Left renal pelvis (tissue), 4 donors: ENCODE results near the gene DYRK3. TPM values are rescaled to one million over a fixed set of nuclear protein-coding genes. Genes with fewer than 3 reads are reported as not detected.
"Not testable (repeated sequence)": the region's sequence is repeated elsewhere in the genome, so short reads cannot be mapped to it uniquely, and the experiment has no call there.

Experiments used
- DNase-seq, 4 donors: peaks; one replicate each; pipeline ENCODE4 v3.0.0-alpha.2; 2013; ENCODE audit warnings: low read depth in 4 of 4, low spot score in 3 of 4
- polyA plus RNA-seq, 4 donors: library from polyadenylated mRNA; unstranded; fragments of 120-200 nt; gene quantifications; one replicate each; pipeline ENCODE4 v1.2.1, GENCODE V29; 2013; ENCODE audit not compliant: insufficient read length in 4 of 4

The DYRK3 gene
- 1 to 10 TPM; 5.9 to 8.7 (median 8.3) TPM for polyA plus RNA-seq

DNA sequence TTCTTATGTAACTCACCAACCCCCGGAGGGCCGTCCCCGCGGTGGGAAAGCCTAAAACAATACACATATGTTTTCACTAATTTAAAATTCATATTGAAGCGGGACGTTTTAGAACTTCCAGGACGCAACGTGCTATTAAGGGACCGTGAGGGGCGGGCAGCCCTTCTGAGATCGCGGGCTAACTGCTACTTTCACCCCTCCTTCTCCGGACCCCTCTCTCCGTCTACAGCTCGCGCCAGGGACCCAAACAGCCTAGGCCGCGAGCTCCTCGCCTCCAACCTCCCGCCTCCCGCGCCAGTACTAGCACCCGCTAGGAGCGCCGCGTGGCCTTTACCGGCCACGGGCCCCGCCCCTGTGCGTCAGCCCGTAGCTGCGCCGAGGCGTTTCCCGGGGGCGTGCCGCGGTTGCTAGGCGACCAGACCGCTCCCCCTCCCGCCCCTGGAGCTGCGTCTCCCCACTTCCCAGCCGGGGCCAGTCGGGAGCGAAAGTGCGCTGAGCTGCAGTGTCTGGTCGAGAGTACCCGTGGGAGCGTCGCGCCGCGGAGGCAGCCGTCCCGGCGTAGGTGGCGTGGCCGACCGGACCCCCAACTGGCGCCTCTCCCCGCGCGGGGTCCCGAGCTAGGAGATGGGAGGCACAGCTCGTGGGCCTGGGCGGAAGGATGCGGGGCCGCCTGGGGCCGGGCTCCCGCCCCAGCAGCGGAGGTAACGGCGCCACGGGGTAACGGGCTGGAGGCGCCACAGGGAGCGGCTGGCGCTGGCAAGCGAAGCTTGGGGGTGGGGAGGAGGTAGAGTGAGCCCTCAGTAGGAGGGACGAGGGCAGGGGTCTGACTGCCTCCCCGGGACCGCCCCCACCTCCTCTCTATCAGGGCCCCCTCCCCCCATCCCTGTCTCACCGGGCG, at the start of gene DYRK3:
DYRK3 (plus strand) TSS at position 457 of the 898 bp plus-strand sequence; CDS start at position 625, 168 bp downstream.
- peak in 2 of 4 donors; percentile 74 to 75 for DNase-seq

DNA sequence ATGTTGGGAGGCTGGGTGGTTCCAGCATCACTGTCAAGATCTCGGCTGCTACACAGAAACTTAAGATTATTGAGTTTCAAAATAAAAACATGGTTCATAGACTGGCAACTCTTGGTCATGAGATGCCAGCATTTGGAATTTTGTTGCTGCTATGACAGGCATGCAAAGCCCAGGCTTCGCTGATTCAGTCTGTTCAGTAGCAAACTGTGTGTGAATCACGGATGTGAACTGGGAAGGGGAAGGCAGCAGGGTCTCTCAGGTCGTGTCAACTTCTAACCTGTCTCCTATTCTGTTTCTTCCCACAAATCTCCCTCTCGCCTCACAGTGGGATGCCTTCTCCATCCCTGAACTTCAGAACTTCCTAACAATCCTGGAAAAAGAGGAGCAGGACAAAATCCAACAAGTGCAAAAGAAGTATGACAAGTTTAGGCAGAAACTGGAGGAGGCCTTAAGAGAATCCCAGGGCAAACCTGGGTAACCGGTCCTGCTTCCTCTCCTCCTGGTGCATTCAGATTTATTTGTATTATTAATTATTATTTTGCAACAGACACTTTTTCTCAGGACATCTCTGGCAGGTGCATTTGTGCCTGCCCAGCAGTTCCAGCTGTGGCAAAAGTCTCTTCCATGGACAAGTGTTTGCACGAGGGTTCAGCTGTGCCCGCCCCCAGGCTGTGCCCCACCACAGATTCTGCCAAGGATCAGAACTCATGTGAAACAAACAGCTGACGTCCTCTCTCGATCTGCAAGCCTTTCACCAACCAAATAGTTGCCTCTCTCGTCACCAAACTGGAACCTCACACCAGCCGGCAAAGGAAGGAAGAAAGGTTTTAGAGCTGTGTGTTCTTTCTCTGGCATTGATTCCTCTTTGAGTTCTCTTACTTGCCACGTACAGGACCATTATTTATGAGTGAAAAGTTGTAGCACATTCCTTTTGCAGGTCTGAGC, 48.6 kb upstream of the DYRK3 start:
- DNase-seq, result no peak

DNA sequence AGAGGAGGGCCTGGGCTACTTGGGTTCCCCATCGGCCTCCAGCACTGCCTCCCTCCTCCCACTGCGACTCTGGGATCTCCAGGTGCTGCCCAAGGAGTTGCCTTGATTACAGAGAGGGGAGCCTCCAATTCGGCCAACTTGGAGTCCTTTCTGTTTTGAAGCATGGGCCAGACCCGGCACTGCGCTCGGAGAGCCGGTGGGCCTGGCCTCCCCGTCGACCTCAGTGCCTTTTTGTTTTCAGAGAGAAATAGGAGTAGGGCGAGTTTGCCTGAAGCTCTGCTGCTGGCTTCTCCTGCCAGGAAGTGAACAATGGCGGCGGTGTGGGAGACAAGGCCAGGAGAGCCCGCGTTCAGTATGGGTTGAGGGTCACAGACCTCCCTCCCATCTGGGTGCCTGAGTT, 47.4 kb upstream of the DYRK3 start:
- no peak for DNase-seq

DNA sequence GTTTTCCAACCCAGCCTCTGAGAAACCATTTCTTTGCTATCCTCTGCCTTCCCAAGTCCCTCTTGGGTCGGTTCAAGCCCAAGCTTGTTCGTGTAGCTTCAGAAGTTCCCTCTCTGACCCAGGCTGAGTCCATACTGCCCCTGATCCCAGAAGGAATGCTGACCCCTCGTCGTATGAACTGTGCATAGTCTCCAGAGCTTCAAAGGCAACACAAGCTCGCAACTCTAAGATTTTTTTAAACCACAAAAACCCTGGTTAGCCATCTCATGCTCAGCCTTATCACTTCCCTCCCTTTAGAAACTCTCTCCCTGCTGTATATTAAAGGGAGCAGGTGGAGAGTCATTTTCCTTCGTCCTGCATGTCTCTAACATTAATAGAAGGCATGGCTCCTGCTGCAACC, 46.8 kb upstream of the DYRK3 start:
- no peak for DNase-seq

DNA sequence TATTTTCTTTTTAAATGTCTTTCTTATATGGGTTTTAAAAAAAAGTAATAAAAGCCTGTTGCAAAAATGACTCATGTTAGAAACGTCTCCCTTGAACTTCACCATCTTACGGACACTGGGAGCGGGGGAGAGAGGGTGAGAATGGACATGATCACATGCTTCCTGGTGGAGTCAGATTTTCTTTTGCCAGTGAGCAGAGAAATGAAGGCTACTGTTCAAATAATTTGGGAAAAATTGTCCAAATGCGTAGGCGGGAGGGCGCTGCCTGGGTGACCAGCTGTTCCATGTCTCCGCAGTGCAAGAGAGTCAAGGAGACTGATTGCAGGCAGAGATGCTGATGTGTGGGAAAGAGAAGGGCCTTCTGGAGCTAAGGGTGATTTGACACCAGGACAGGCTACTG, 46.1 kb upstream of the DYRK3 start:
- peak in 1 of 4 donors; percentile 24 for DNase-seq

DNA sequence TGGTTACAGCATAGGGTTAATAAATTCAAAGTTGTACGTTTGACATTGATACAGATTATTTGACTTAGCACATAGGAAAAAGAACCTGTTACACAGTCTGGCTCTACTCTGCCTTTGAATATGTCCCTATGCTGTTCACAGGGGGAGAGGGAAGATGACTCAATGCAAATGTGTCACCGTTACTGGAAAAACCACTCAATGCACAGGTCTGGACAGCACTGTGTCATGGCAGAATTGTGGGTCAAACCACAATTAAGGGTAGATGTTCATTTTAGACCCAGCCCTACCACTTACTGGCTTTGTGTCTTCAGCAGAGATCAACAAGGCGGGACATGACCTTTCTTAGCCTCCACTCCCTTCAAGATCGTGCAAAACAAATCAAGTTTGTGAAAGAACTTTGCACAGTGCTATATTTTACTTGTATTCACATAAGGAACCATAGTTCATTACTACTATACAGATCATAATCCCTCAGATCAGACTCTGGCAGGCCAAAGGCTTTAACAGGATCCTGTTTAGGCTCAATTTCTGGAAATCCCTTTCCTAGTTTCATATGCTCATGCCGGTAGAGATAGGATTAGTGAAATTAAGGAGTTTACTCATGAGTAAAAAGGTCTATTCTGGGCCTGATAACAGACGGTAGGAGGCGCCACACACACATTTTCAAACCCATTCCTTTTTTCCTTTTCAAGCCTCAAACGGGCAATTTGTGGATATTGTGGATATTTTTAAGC, 45.1 kb upstream of the DYRK3 start:
- no peak for DNase-seq

DNA sequence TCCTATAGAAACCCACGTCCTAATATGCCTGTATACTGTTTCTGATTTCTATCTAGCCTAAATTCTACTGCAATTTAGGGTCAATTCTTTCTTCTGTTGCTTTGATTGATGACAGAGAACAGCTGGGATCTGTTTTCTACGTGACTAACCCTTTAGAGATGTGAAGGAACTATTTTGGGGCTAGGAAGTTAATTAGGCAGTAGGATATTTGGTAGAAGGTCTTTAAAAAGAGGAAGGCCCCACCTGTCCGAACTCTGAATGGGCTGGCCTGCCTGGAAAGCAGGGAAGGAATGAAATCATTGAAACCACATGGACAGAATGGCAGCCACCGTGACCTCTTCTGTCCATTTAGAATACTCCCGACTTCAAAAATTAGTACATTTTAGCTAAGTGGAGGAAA, 44.1 kb upstream of the DYRK3 start:
- no peak for DNase-seq

DNA sequence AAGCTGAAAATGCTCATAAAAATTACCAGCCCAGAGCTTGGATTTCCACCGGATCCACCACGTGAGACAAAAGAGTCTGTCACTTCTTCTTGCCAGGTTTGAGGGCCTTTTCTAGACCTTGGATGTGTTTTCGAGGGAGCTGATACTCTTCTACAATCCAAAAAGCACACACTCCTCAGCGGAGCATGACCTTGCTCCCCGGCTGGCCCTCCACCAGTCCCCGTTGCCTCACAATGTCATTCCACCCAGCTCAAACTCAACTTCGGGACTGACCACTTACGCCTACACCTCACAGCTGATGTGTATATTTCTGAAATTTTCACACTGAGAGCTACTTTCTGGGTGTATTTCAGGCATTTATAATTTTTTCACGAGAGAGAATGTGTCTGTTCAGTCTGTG, 43.6 kb upstream of the DYRK3 start:
- no peak for DNase-seq

DNA sequence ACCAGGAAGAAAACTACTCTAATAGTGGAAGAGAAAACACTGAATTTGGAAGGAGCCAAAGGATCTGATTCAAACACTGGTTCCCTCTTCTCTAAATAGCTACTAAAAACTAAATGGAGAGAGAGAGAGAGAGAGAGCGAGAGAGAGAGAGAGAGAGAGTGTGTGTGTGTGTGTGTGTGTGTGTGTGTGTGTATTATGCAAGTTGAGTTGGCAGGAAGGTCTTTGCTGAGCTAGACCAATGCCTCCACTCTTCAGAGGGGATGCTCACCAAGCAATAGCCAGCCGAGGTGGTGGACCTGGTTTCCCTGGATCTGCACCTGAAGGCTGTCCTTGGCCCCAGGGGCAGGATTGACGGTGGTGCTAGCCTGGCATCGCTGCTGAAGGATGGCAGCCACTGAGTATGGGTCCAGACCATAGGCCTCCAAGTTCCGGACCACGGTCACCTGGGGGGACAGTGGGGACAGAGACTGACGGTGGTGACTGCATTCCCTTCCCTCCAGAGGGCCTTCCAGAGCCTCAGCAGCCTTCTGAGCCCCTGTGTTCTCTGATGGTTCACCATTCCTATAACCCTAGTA, 41.9 kb upstream of the DYRK3 start:
- DNase-seq, result no peak

DNA sequence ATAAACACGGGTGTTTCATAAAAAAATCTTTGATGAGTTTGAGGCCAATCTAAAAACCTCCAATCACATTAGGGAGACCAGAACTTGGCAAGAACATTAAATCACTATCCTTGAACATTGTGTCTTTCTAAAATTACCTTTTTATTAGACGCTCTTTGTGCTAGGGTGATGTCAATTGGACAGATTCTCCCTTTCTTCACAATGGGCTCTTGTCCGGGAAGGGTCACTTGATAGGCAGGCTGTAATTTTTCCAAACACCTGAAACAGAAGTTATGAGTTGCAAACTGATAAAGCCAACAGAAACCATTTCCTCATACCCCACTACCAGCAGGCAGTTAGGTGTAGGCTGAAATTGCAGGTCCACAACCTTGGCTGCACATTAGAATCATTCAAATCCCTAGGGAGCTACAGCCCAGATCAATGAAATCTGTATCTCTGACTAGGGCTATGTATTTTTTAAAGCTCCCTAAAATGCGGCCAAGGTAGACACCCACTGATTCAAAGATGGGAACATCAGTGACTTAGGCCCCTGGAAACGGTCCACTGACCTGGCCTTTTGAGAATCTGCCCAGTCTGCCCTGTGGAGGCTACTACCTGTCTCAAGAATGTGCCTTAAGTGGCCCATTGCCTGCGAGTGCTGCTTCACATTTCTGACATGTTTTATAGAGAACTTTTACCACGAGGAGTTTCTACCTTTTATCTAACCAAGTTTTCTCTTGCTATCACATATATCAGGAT, 39.6 kb upstream of the DYRK3 start:
- no peak for DNase-seq

DNA sequence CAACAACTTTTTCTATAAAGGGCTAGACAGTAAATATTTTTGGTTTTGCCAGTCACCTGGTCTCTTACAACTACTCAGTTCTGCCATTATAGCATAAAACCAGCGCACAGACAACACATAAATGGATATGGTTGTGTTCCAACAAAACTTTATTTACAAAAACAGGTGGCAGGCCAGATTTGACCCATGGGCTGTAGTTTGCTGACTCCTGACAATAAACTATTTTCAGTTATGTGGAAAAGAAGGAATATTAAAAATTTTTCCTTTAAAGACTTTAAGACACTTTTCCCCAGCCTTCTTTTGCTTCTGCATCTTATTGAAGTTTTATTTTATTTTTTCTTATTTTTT, 39.0 kb upstream of the DYRK3 start:
- DNase-seq, result no peak

DNA sequence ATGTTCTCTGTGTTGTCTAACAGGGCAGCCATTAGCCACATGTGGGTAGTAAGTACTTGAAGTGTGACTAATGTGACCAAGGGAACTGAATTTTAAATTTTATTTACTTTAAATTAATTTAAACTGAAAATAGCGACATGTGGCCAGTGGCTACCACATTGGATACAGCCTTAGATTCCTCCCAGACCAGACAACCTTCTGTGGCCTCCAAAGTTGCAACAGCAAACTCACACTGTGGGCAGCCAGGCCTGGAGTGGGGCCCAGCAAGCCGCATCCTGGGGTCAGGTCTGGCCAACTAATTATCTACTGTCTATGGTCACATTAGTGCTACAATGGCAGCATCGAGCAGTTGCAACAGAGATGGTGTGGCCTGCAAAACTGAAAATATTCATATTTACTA, 34.8 kb upstream of the DYRK3 start:
- no peak for DNase-seq

DNA sequence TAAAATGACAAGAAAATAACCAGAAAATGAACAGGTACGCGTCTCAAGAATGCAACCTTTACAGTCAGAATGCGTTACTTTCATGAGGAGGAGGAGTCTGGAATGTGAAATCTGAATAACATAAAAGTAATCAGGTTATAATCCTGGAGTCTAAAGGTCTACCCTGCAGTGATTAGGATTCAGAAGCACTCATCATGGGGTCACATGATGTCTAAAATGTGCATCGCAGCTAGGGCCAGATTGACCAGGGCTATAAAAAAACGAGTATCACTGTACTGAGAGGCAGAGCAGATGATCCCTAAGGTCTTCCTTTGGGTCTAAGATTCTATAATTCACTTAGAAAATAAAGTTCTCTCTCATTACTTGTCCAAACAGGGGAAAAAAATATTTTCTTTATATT, 30.5 kb upstream of the DYRK3 start:
- no peak for DNase-seq

DNA sequence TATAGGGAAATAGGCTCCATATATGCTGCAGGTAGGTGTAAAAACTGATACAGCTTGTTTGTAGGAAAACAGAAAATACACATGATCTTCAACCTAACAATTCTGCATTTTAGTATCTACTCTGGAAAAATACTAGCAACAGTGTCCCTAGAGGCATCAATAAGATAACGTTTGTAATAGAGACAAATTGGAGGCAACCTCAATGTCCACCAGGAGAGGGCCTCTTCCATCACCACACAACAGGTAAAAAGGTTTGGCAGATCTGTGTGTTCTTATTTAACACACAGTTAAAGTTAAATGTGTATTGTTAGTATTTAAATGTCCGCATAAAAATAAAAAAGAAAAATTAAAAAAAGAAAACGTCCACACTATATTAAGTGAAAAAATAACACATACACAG, 28.5 kb upstream of the DYRK3 start:
- DNase-seq, result no peak

DNA sequence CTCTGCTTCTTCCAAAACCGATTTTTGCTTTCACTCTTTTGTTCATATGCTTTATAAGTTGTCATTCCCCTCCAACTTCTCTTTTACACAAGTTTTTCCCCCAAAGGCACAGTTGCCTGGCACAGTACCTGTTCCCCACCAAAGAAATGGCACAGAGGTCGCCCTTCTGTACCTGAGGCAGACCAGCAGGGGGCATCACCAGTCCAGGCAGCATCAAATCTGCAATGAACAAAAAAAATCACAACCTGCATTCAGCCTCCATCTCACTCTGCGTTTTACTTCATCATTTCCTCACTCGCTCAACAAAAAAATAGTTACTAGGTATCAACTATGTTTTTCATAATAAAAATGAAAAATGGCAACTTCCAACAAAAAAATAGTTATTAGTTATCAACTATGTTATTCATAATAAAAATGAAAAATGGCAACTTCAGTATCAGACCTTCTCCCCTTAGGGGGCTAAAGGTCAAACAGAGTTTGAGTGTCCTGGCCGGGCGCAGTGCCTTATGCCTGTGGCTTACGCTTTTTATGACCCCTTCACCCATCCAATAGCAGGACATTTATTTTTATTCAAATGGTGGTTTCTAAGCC, 27.1 kb upstream of the DYRK3 start:
- no peak for DNase-seq

DNA sequence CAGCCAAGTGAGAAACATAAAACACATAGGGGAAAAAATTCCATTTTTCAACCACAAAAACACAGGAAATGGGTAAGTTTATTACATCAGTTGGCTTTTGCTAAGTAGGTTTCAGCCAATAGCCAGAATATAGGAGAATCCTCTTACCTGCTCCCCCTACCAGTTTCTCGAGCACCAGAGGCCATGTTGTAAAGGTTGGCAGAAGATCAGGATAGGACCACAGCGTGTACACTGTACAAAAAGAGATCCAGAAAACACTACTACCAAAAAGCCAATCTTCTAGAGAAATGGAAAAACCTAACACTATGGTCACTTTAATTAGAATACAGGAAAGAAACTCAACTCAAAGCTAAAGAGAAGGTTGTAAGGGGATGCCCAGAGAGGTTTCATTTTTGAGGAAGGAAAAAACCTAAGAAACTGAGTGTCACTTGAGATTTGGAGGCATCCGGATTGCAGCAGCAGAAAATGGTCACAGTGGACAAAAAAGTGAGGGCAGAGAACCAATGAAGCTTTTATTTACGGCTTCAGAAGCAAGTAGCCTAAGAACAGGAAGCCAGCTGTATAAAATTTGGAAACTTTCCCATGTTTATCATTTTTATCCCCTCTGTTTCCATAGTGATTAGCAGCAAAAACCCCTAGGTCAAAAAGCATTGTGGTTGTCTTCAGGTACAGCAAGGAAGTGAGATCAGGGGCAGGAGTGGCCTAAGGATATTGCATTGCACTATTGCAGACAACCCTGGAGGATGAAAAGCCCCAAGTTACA, 25.9 kb upstream of the DYRK3 start:
- no peak for DNase-seq

DNA sequence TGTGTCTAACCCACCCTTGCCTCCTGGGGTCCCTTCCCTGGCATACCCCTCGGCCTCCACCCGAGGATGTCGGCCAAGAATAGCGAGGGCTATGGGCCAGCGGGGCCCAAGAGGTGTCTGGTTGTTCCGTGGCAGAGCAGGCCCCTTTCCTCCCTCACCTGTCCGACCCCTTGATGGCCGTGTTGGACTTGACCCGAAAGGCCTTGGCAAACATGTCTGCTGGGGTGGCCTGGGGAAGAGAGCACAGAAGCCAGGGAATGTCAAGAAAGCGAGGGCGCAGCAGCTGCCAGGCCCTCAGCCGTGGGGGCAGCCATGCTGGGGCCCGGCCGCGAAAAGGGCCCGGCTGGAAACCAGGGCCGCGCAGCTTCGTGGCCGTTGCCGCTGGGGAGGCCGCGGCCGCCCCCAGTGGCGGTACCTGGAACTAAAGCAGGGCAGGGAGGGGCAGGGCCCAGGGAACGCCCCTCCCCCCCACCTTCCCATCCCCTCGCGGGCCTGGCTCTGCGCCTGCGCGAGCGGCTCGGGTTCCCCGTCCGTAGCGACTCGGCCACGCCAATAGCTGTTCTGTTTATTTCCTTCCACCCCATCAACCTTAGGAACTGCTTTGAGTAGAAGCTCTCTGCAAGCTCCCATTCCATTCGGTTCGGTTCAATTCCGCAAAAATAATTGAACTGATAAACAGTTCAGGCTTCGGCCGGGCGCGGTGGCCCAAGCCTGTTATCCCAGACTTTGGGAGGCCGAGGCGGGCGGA, 23.0 kb upstream of the DYRK3 start, which contains the start of gene EIF2D:
EIF2D (minus strand) TSS at position 337 of the 748 bp plus-strand sequence; CDS start at position 214, 123 bp downstream.
- peak; percentile 83 to 87 (median 84) for DNase-seq

DNA sequence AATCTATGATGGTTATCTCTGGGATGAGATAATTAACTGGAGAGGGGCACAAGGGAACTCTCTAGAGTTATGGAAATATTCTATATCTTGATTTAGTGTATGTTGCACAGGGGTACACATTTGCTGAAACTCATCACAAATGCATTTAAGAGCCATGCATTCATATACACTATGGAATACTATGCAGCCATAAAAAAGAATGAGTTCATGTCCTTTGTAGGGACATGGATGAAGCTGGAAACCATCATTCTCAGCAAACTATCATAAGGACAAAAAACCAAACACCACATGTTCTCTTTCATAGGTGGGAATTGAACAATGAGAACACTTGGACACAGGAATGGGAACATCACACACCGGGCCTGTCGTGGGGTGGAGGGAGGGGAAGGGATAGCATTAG, 8.9 kb upstream of the DYRK3 start:
- DNase-seq, result not testable (repeated sequence)
